GM21717 (cell line): ENCODE data around the gene GPR3.

Experiments used
- ATAC-seq: cut with Tn5 transposase; IDR thresholded peaks from one replicate; pipeline ENCODE4 v1.9.1; 2021; ENCODE audit warnings: mild to moderate bottlenecking, moderate library complexity; ENCODE audit not compliant: unreplicated experiment

Gene GPR3

GRCh38 chr1:27392096-27392777 lies at the start of gene GPR3:
Gene GPR3, plus strand, starts transcription at chr1:27392622. Its CDS starts 1,177 bp downstream, at chr1:27393799.
- ATAC-seq = peak; percentile 80

- ATAC-seq = peak; percentile 39
Observed at GRCh38 chr1:27342778-27343638, 49.4 kb upstream of the GPR3 start.

- no peak for ATAC-seq
Observed at GRCh38 chr1:27343639-27344025, 48.8 kb upstream of the GPR3 start.

- ATAC-seq = no peak
Observed at GRCh38 chr1:27345272-27345671, 47.1 kb upstream of the GPR3 start.

GRCh38 chr1:27346357-27346756 lies 46.1 kb upstream of the GPR3 start:
- ATAC-seq = no peak

- no peak for ATAC-seq
Observed at GRCh38 chr1:27346991-27347624, 45.3 kb upstream of the GPR3 start.

GRCh38 chr1:27348861-27349783 lies 43.3 kb upstream of the GPR3 start:
- ATAC-seq = no peak

GRCh38 chr1:27349784-27350662 lies 42.4 kb upstream of the GPR3 start:
- no peak for ATAC-seq

- ATAC-seq = no peak
Observed at GRCh38 chr1:27350663-27351540, 41.5 kb upstream of the GPR3 start.

- ATAC-seq = no peak
Observed at GRCh38 chr1:27351541-27352107, 40.8 kb upstream of the GPR3 start.

- no peak for ATAC-seq
Observed at GRCh38 chr1:27353166-27353565, 39.3 kb upstream of the GPR3 start.

GRCh38 chr1:27353629-27354028 lies 38.8 kb upstream of the GPR3 start:
- ATAC-seq = no peak

GRCh38 chr1:27355683-27356082 lies 36.7 kb upstream of the GPR3 start:
- no peak for ATAC-seq

GRCh38 chr1:27356277-27356618 lies 36.2 kb upstream of the GPR3 start:
- ATAC-seq = no peak

- no peak for ATAC-seq
Observed at GRCh38 chr1:27356619-27357280, 35.7 kb upstream of the GPR3 start.

- ATAC-seq = no peak
Observed at GRCh38 chr1:27357281-27358037, 35.0 kb upstream of the GPR3 start.
